GM12865 (cell line): ENCODE data around the gene DAB1.

ENCODE experiments used
- DNase-seq: peaks from one replicate; pipeline ENCODE4 v3.0.0; 2010; ENCODE audit warnings: low read depth
- H3K4me3 ChIP-seq: 2 replicates; pipeline ENCODE4 v1.5.1; 2011; ENCODE audit warnings: mild to moderate bottlenecking, low read depth, low read length, control low read depth
- TF ChIP-seq, protein P1 (sequence below): IDR thresholded peaks from 2 replicates; pipeline ENCODE4 v1.5.1; 2011; ENCODE audit warnings: low read length, control low read depth, low read depth, inconsistent platforms; ENCODE audit not compliant: insufficient read depth; ENCODE audit errors: missing control alignments

Gene DAB1

GRCh38 chr1:57026624-57027354 is 397.1 kb downstream of the DAB1 start:
- no peak for DNase-seq
- H3K4me3 ChIP-seq: no peak overlapping the region
- TF ChIP-seq, protein P1, sequence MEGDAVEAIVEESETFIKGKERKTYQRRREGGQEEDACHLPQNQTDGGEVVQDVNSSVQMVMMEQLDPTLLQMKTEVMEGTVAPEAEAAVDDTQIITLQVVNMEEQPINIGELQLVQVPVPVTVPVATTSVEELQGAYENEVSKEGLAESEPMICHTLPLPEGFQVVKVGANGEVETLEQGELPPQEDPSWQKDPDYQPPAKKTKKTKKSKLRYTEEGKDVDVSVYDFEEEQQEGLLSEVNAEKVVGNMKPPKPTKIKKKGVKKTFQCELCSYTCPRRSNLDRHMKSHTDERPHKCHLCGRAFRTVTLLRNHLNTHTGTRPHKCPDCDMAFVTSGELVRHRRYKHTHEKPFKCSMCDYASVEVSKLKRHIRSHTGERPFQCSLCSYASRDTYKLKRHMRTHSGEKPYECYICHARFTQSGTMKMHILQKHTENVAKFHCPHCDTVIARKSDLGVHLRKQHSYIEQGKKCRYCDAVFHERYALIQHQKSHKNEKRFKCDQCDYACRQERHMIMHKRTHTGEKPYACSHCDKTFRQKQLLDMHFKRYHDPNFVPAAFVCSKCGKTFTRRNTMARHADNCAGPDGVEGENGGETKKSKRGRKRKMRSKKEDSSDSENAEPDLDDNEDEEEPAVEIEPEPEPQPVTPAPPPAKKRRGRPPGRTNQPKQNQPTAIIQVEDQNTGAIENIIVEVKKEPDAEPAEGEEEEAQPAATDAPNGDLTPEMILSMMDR: no peak

- TF ChIP-seq, protein P1: no peak
- no peak for DNase-seq
- no peak overlapping the region for H3K4me3 ChIP-seq
Observed at GRCh38 chr1:57024855-57025254, 399.0 kb downstream of the DAB1 start.

GRCh38 chr1:57024428-57024827 is 399.4 kb downstream of the DAB1 start:
- no peak overlapping the region for H3K4me3 ChIP-seq
- no peak for DNase-seq
- TF ChIP-seq, protein P1: no peak

GRCh38 chr1:57020216-57020615 is 403.6 kb downstream of the DAB1 start:
- TF ChIP-seq, protein P1: no peak
- no peak overlapping the region for H3K4me3 ChIP-seq
- DNase-seq: no peak

- DNase-seq: no peak
- TF ChIP-seq, protein P1: no peak
- no peak overlapping the region for H3K4me3 ChIP-seq
Observed at GRCh38 chr1:57019236-57019839, 404.5 kb downstream of the DAB1 start.

- TF ChIP-seq, protein P1: no peak
- no peak overlapping the region for H3K4me3 ChIP-seq
- no peak for DNase-seq
Observed at GRCh38 chr1:57018119-57018518, 405.7 kb downstream of the DAB1 start.

- TF ChIP-seq, protein P1: peak; percentile 18
- DNase-seq: peak; percentile 4
- H3K4me3 ChIP-seq: no peak overlapping the region
Observed at GRCh38 chr1:57017717-57018116, 406.1 kb downstream of the DAB1 start.
